8988T (cell line): ENCODE results near the gene ACAP1.

Source experiments
- DNase-seq: peaks from one replicate; pipeline ENCODE4 v3.0.0; 2011

The ACAP1 gene

GRCh38 chr17:7336240-7337175 is at the start of gene ACAP1:
ACAP1 (plus strand) TSS chr17:7336529; CDS start chr17:7336735, 206 bp downstream.
- DNase-seq: no peak

GRCh38 chr17:7289256-7290032 is 46.9 kb upstream of the ACAP1 start:
- DNase-seq: peak; percentile 9

GRCh38 chr17:7290166-7290565 is 46.2 kb upstream of the ACAP1 start:
- DNase-seq: no peak

GRCh38 chr17:7290685-7291084 is 45.6 kb upstream of the ACAP1 start:
- no peak for DNase-seq

- peak; percentile 13 for DNase-seq
These were observed 44.1 kb upstream of the ACAP1 start for GRCh38 chr17:7292194-7292593.

GRCh38 chr17:7292729-7293128 is 43.6 kb upstream of the ACAP1 start:
- peak; percentile 25 for DNase-seq

GRCh38 chr17:7293159-7293558 is 43.2 kb upstream of the ACAP1 start:
- peak; percentile 20 for DNase-seq

- DNase-seq: peak; percentile 17
These were observed 42.3 kb upstream of the ACAP1 start for GRCh38 chr17:7293816-7294613.

- DNase-seq: peak; percentile 73
These were observed 41.6 kb upstream of the ACAP1 start, which contains the start of gene YBX2 for GRCh38 chr17:7294614-7295153. YBX2 (minus strand) TSS chr17:7294639; CDS start chr17:7294500, 139 bp downstream.

- DNase-seq: peak; percentile 6
These were observed 40.8 kb upstream of the ACAP1 start for GRCh38 chr17:7295230-7296180.

GRCh38 chr17:7296189-7296861 is 40.0 kb upstream of the ACAP1 start:
- peak; percentile 89 for DNase-seq

GRCh38 chr17:7304179-7304578 is 32.1 kb upstream of the ACAP1 start:
- DNase-seq: no peak

GRCh38 chr17:7306911-7307685 is 29.2 kb upstream of the ACAP1 start, which contains the start of gene EIF5A:
EIF5A (plus strand) TSS chr17:7307628; CDS start chr17:7309636, 2,008 bp downstream.
- DNase-seq: peak; percentile 92

- no peak for DNase-seq
These were observed 28.4 kb upstream of the ACAP1 start for GRCh38 chr17:7307686-7308624.

- peak; percentile 60 for DNase-seq
These were observed 27.5 kb upstream of the ACAP1 start for GRCh38 chr17:7308625-7309433.

GRCh38 chr17:7309628-7310027 is 26.7 kb upstream of the ACAP1 start:
- no peak for DNase-seq

- DNase-seq: no peak
These were observed 25.1 kb upstream of the ACAP1 start for GRCh38 chr17:7311110-7311705.
